Peyer's patch (tissue), 4 donors: ENCODE results near the gene AUTS2. TPM values are rescaled to one million over a fixed set of nuclear protein-coding genes. Genes with fewer than 3 reads are reported as not detected.

Experiments used
- DNase-seq, 3 donors: peaks; one replicate each; pipeline ENCODE4 v3.0.0-alpha.2; 2017 to 2019
- H3K27ac ChIP-seq, 4 donors: fragments of 200-600 bp; sonication (generic); one replicate each; pipeline ENCODE4 v1.5.1; 2016 to 2019
- H3K27me3 ChIP-seq, 2 donors: fragments of 200-600 bp; sonication (generic); one replicate each; pipeline ENCODE4 v1.5.1; 2019
- H3K36me3 ChIP-seq, 3 donors: fragments of 200-600 bp; sonication (generic); one replicate each; pipeline ENCODE4 v1.5.1; 2016 to 2019
- H3K4me1 ChIP-seq, 4 donors: fragments of 200-600 bp; sonication (generic); one replicate each; pipeline ENCODE4 v1.5.1; 2016 to 2019
- H3K4me3 ChIP-seq, 4 donors: fragments of 200-600 bp; sonication (generic); 1 replicate in 3 of 4; 2 replicates in 1 of 4; pipeline ENCODE4 v1.5.1; 2016 to 2019; ENCODE audit warnings: mild to moderate bottlenecking in 1 of 4
- H3K9me3 ChIP-seq, 4 donors: fragments of 200-600 bp; sonication (generic); one replicate each; pipeline ENCODE4 v1.5.1; 2016 to 2019; ENCODE audit warnings: mild to moderate bottlenecking in 1 of 4
- CTCF ChIP-seq, 6 experiments: fragments of 450-650 bp in 4 of 6; fragments of 200-600 bp in 2 of 6; sonication (generic) in 1 of 6; IDR thresholded peaks; one replicate each; pipeline ENCODE4 v1.5.1; 2017 to 2019; ENCODE audit warnings: antibody characterized with exemption in 6 of 6, mild to moderate bottlenecking in 3 of 6, moderate library complexity in 1 of 6
- POLR2A ChIP-seq, 2 donors: fragments of 450-650 bp; IDR thresholded peaks; one replicate each; pipeline ENCODE4 v1.5.1; 2017; ENCODE audit warnings: antibody characterized with exemption in 2 of 2, mild to moderate bottlenecking in 2 of 2, moderate library complexity in 2 of 2
- total RNA-seq, 4 donors: library from RNA; depleted of rRNA; stranded (reverse); fragments of >200 nt; gene quantifications; one replicate each; pipeline ENCODE4 v1.1.0, GENCODE V29; 2016

Gene AUTS2
- total RNA-seq, 4 donors from 2014 or later = 55.9 to 90.0 (median 72.6) TPM

- Histone ChIP-seq H3K36me3 (no peaks in the 10 kb centered on the region), H3K9me3 (no peaks in the 10 kb centered on the region), H3K27me3 (no peaks in the 10 kb centered on the region), H3K27ac (no peak overlapping the region), H3K4me3 (no peak overlapping the region), H3K4me1 (no peaks in the 10 kb centered on the region)
- no peak for TF ChIP-seq CTCF (IDR thresholded peaks at IDR 0.05)
- TF ChIP-seq POLR2A (IDR thresholded peaks at IDR 0.05) = no peak
- no peak for DNase-seq
Observed at GRCh38 chr7:70343519-70343918, 745.2 kb downstream of the AUTS2 start.

- Histone ChIP-seq H3K9me3 (no peaks in the 10 kb centered on the region), H3K36me3 (no peaks in the 10 kb centered on the region), H3K4me1 (no peaks in the 10 kb centered on the region), H3K27me3 (no peaks in the 10 kb centered on the region), H3K4me3 (no peak overlapping the region), H3K27ac (no peak overlapping the region)
- TF ChIP-seq POLR2A (IDR thresholded peaks at IDR 0.05) (no peak), CTCF (IDR thresholded peaks at IDR 0.05) (no peak)
- no peak for DNase-seq
Observed at GRCh38 chr7:70344726-70345125, 746.5 kb downstream of the AUTS2 start.

GRCh38 chr7:70346844-70347462 is 748.7 kb downstream of the AUTS2 start:
- no peak for DNase-seq
- Histone ChIP-seq H3K4me1 (no peaks in the 10 kb centered on the region), H3K27me3 (no peaks in the 10 kb centered on the region), H3K36me3 (no peaks in the 10 kb centered on the region), H3K9me3 (no peaks in the 10 kb centered on the region), H3K27ac (no peak overlapping the region), H3K4me3 (no peak overlapping the region)
- no peak for TF ChIP-seq POLR2A (IDR thresholded peaks at IDR 0.05)

GRCh38 chr7:70347463-70348254 is 749.4 kb downstream of the AUTS2 start:
- Histone ChIP-seq H3K27me3 (no peaks in the 10 kb centered on the region), H3K4me1 (no peaks in the 10 kb centered on the region), H3K9me3 (no peaks in the 10 kb centered on the region), H3K27ac (no peak overlapping the region), H3K36me3 (no peaks in the 10 kb centered on the region), H3K4me3 (no peak overlapping the region)
- TF ChIP-seq POLR2A (IDR thresholded peaks at IDR 0.05) (no peak), CTCF (IDR thresholded peaks at IDR 0.05) (no peak)
- no peak for DNase-seq

- H3K4me3 ChIP-seq = no peak overlapping the region
- H3K36me3 ChIP-seq = no peaks in the 10 kb centered on the region
- no peaks in the 10 kb centered on the region for H3K27me3 ChIP-seq
- H3K4me1 ChIP-seq = no peaks in the 10 kb centered on the region
- H3K9me3 ChIP-seq = no peaks in the 10 kb centered on the region
- DNase-seq = no peak
- H3K27ac ChIP-seq = no peak overlapping the region
- TF ChIP-seq CTCF (IDR thresholded peaks at IDR 0.05) = no peak
- TF ChIP-seq POLR2A (IDR thresholded peaks at IDR 0.05) = no peak
Observed at GRCh38 chr7:70349031-70349430, 750.8 kb downstream of the AUTS2 start.

- no peak for DNase-seq
- Histone ChIP-seq H3K4me3 (no peak overlapping the region), H3K9me3 (no peaks in the 10 kb centered on the region), H3K4me1 (peaks cover 0 to 5% (median 0%) of the 10 kb centered on the region in 4 donors), H3K36me3 (no peaks in the 10 kb centered on the region), H3K27me3 (no peaks in the 10 kb centered on the region), H3K27ac (no peak overlapping the region)
- TF ChIP-seq CTCF (IDR thresholded peaks at IDR 0.05) (no peak), POLR2A (IDR thresholded peaks at IDR 0.05) (no peak)
Observed at GRCh38 chr7:70349819-70350218, 751.5 kb downstream of the AUTS2 start.
